ENCODE measurements around the gene SMPD3. TPM values are rescaled to one million over a fixed set of nuclear protein-coding genes. Genes with fewer than 3 reads are reported as not detected.

SMPD3 gene
- total and polyA plus RNA-seq, 8 donors = 0.79 to 3.7 (median 2.8) TPM

DNA sequence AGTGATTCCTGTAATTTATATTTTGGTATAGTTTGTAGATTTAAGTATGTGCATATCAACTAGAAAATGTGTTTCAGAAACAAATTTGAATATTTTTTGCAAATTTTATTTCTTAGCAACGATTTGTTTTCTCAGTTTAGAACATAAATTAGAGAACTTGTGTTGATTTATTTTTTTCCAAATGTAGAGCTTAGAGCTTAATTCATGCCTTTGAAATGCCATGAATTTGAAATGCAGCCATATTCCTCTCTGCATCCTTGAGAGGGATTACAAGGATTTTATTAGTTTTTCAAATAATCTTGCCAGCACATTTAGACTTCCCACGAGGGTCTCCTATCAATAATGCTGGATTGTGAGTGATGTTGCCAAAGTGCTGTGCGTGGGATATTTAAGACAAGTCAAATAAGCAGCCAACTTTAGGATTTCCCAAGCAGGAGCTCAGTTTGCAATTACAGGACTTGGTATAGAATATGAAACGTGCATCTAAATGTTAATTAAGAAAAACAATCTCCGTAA is 6.7 kb upstream of the SMPD3 start:
- DNase-seq = no peak
- TF ChIP-seq, protein P1, sequence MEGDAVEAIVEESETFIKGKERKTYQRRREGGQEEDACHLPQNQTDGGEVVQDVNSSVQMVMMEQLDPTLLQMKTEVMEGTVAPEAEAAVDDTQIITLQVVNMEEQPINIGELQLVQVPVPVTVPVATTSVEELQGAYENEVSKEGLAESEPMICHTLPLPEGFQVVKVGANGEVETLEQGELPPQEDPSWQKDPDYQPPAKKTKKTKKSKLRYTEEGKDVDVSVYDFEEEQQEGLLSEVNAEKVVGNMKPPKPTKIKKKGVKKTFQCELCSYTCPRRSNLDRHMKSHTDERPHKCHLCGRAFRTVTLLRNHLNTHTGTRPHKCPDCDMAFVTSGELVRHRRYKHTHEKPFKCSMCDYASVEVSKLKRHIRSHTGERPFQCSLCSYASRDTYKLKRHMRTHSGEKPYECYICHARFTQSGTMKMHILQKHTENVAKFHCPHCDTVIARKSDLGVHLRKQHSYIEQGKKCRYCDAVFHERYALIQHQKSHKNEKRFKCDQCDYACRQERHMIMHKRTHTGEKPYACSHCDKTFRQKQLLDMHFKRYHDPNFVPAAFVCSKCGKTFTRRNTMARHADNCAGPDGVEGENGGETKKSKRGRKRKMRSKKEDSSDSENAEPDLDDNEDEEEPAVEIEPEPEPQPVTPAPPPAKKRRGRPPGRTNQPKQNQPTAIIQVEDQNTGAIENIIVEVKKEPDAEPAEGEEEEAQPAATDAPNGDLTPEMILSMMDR (IDR thresholded peaks at IDR 0.05) = no peak
- intact Hi-C loops (cut with DNase I) = no loop called here
- H3K4me3 ChIP-seq = no peak overlapping the region
- no peaks in the 10 kb centered on the region for H3K9me3 ChIP-seq
- no peak for ATAC-seq
- H3K27me3 ChIP-seq = no peaks in the 10 kb centered on the region
- H3K36me3 ChIP-seq = no peaks in the 10 kb centered on the region
- no peaks in the 10 kb centered on the region for H3K4me1 ChIP-seq
- H3K27ac ChIP-seq = no peak overlapping the region

DNA sequence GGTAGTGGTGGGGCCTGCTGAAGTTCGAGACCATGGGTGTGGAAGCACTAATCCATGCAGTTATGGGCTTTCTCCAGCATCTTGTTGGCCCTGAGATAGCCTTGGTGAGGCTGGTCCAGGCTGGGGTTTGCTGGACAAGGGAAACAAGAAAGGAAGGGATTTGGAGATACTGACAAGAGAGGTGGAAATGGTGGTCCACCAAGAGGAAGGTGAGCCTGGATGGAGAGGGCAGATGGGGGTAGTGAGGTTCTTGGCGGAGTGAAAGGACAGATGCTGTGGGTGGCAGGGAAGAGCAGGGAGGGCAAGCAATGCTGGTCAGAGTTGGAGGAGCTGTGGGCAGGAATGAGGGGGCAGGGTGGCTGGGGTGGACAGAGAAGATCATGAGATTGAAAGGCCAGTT is 5.5 kb upstream of the SMPD3 start:
- intact Hi-C loops (cut with DNase I) = no loop called here
- TF ChIP-seq, protein P1 (IDR thresholded peaks at IDR 0.05) = no peak
- no peak for ATAC-seq
- DNase-seq = no peak
- H3K4me3 ChIP-seq = no peak overlapping the region
- H3K27ac ChIP-seq = no peak overlapping the region
- H3K4me1 ChIP-seq = peaks cover 3 to 5% of the 10 kb centered on the region in 2 donors
- no peaks in the 10 kb centered on the region for H3K9me3 ChIP-seq
- no peaks in the 10 kb centered on the region for H3K36me3 ChIP-seq
- H3K27me3 ChIP-seq = peaks cover 0 to 4% of the 10 kb centered on the region in 2 donors

DNA sequence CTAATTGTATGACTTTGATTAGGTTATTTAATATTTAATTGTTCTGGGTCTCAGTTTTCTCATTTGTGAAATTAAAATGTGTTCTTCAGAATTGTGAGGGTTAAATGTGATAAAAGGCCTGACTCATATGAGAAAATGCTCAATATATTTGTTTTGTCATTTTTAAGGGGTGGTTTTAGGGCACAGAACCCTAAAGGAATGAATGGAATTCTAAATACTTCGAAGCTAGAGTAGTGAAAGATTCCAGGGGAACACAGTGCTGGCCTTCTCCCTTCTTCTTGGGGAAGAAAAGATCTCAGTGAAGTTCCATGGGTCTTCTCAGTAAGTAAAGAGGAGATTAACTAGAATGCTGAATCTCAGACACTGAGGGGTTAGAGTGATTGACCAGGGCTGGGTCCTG is 3.9 kb upstream of the SMPD3 start:
- intact Hi-C loops (cut with DNase I) = no loop called here
- DNase-seq (no peak), ATAC-seq (no peak)
- TF ChIP-seq, protein P1 (IDR thresholded peaks at IDR 0.05) = no peak
- Histone ChIP-seq H3K36me3 (no peaks in the 10 kb centered on the region), H3K4me1 (peaks cover 14 to 20% of the 10 kb centered on the region in 2 donors), H3K27ac (no peak overlapping the region), H3K27me3 (peaks cover under 1 to 20% of the 10 kb centered on the region in 2 donors), H3K9me3 (no peaks in the 10 kb centered on the region), H3K4me3 (no peak overlapping the region)

DNA sequence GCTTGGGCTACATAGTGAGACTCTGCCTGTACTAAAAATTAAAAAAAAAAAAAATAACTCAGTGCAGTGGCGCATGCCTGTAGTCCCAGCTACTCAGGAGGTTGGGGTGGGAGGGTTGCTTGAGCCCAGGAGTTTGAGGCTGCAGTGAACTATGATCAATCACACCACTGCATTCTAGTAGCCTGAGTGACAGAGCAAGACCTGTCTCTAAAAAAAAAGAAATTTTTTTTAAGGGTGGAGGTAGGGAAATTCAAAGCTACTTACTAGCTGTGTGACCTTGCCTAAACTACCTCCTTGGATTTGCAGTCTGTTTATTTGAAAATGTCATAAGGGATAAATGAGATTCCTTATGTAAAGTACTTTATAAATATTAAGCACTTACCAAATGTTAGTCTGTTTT is 3.4 kb upstream of the SMPD3 start:
- intact Hi-C loops (cut with DNase I) = no loop called here
- ATAC-seq = no peak

DNA sequence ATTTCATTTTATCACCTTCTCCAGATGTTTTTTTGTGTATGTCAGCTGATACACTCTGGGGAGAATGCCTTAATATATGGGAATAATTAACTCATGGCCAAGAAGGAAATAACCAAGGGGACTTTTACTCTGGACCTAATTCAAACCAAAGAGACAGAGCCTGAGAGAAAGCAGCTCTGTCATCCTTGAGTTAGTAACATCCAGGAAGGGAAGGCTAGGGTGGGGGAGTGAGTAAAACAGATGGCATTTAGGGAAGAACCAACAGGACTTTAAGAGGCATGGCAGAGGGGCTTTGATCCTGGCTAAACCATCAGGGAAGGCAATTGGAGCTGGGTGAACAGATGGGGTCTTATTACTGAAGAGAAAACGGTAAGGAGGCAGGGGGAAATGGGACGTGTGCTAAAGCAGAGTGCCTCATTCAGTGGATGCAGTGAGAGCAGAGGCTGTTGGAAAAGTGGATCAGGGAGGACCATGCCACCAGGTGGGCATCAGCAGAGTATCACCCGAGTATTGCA is 2.5 kb upstream of the SMPD3 start:
- no peak for DNase-seq
- Histone ChIP-seq H3K27me3 (peaks cover 8 to 34% of the 10 kb centered on the region in 2 donors), H3K4me1 (peaks cover 15 to 26% of the 10 kb centered on the region in 2 donors), H3K36me3 (no peaks in the 10 kb centered on the region), H3K27ac (no peak overlapping the region), H3K4me3 (no peak overlapping the region), H3K9me3 (no peaks in the 10 kb centered on the region)
- no peak for ATAC-seq
- intact Hi-C loops (cut with DNase I) = no loop called here
- TF ChIP-seq, protein P1 (IDR thresholded peaks at IDR 0.05) = no peak

More for the DNA sequence above, 3.4 kb upstream of the SMPD3 start:
- H3K27me3 ChIP-seq = peaks cover 5 to 25% of the 10 kb centered on the region in 2 donors
- TF ChIP-seq, protein P1 (IDR thresholded peaks at IDR 0.05) = no peak
- no peak overlapping the region for H3K4me3 ChIP-seq
- no peaks in the 10 kb centered on the region for H3K36me3 ChIP-seq
- H3K9me3 ChIP-seq = no peaks in the 10 kb centered on the region
- no peak for DNase-seq
- no peak overlapping the region for H3K27ac ChIP-seq
- H3K4me1 ChIP-seq = peaks cover 15 to 25% of the 10 kb centered on the region in 2 donors
